ENCODE measurements around the gene GABRP. TPM values are rescaled to one million over a fixed set of nuclear protein-coding genes. Genes with fewer than 3 reads are reported as not detected.
A peak's percentile ranks its signal among the peaks of the same experiment; 100 is the strongest.

Gene GABRP
- total RNA-seq, 1 experiment from 2014 or later, result 1.5 TPM

GRCh38 chr5:170813231-170813630 is 29.7 kb downstream of the GABRP start:
- H3K27me3 Mint-ChIP-seq (ENCODE audit: low read depth), result peaks cover 4% of the 10 kb centered on the region
- Histone ChIP-seq H3K79me2 (ENCODE audit: insufficient read depth, low read length) (no peaks in the 10 kb centered on the region), H3K23me2 (ENCODE audit: insufficient read length, low read depth, low read length, poor library complexity, severe bottlenecking) (no peaks in the 10 kb centered on the region), H3K27ac (ENCODE audit: insufficient read length, low read depth, low read length) (no peak overlapping the region), H2BK120ac (ENCODE audit: low read depth, low read length, poor library complexity, severe bottlenecking) (no peak overlapping the region), H3K4me1 (ENCODE audit: insufficient read depth, low read length) (no peaks in the 10 kb centered on the region), H2BK5ac (ENCODE audit: insufficient read length, low read length) (no peak overlapping the region), H4K5ac (ENCODE audit: insufficient read length, low read depth, low read length) (no peak overlapping the region), H2BK15ac (ENCODE audit: low read depth, low read length) (no peak overlapping the region), H3T11ph (ENCODE audit: low read length) (no peak overlapping the region), H3K4ac (ENCODE audit: low read depth, low read length) (no peak overlapping the region), H3K23ac (ENCODE audit: insufficient read length, low read depth, low read length) (no peak overlapping the region), H3K14ac (ENCODE audit: insufficient read depth, low read length) (no peak overlapping the region), H2BK12ac (ENCODE audit: insufficient read length, low read depth, low read length) (no peak overlapping the region), H2BK20ac (ENCODE audit: low read depth, low read length, poor library complexity, severe bottlenecking) (no peak overlapping the region), H4K20me1 (ENCODE audit: control insufficient read depth, insufficient read depth, insufficient read length) (no peaks in the 10 kb centered on the region), H3K18ac (ENCODE audit: insufficient read length, low read depth, low read length) (no peak overlapping the region), H3K4me2 (ENCODE audit: insufficient read depth, insufficient read length, low read length) (no peak overlapping the region), H2AFZ (ENCODE audit: low read length) (no peak overlapping the region), H4K8ac (replicated peaks; ENCODE audit: insufficient read length, low read depth, low read length) (no peak overlapping the region), H3K9ac (ENCODE audit: extremely low read depth, insufficient read length, low read length) (no peak overlapping the region), H2AK5ac (ENCODE audit: insufficient read length, low read length) (no peak overlapping the region), H3K79me1 (ENCODE audit: insufficient read depth, low read depth, low read length, poor library complexity, severe bottlenecking) (no peaks in the 10 kb centered on the region), H3K56ac (ENCODE audit: insufficient read length, low read depth, low read length) (no peak overlapping the region), H3K27me3 (ENCODE audit: insufficient read depth, low read length) (no peaks in the 10 kb centered on the region), H4K91ac (ENCODE audit: insufficient read length, low read depth, low read length) (no peak overlapping the region), H3K9me3 (ENCODE audit: control insufficient read depth, low read depth, low read length) (no peaks in the 10 kb centered on the region)
- DNase-seq, result no peak
- H3K4me1 Mint-ChIP-seq, result peaks cover 5 to 7% of the 10 kb centered on the region in 2 experiments
- H3K27ac Mint-ChIP-seq, result peak overlapping the region in 1 of 3 experiments; percentile 50; a peak in 2 of 7 replicates
- H3K9me3 Mint-ChIP-seq, result peaks cover 0 to 5% of the 10 kb centered on the region in 2 experiments; a peak in 4 of 5 replicates
- no peak overlapping the region for H3K4me3 Mint-ChIP-seq
- no peak for TF ChIP-seq CTCF (conservative IDR thresholded peaks at IDR 0.05)
- no CpG with 5 or more reads among the region's 5 CpGs for WGBS (ENCODE audit: extremely low coverage, insufficient read length, low lambda C conversion rate)
- H3K36me3 Mint-ChIP-seq (ENCODE audit: insufficient read depth in 1 of 3, low read depth in 3 of 3), result no peaks in the 10 kb centered on the region; a peak in 1 of 7 replicates
